Fibroblast of skin of left quadriceps (primary cell): ENCODE results near the gene ARID5B.
A peak's percentile ranks its signal among the peaks of the same experiment; 100 is the strongest.

Experiments
- DNase-seq, 2 experiments: peaks; one replicate each; pipeline ENCODE4 v3.0.0-alpha.2; 2013; ENCODE audit warnings: low read depth in 2 of 2

The ARID5B gene

DNA sequence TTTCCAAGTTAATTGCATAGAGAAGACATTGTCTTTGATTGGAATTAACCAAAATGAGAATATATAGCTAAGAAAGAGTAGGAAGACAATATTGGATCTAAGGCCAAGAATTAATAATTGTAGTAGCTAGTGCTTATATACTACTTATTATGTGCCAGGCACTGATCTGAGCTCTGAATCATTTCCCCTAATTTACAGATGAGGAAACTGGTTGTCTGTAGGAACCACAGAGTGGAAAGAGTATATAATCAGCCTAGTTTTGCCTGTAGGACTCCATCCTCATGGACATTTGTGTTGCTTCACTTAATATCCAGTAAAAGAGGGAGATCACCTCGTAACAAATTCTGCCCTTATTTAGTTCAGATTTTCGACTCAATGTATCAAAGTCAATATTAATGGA is 127.9 kb downstream of the ARID5B start:
- DNase-seq: no peak

DNA sequence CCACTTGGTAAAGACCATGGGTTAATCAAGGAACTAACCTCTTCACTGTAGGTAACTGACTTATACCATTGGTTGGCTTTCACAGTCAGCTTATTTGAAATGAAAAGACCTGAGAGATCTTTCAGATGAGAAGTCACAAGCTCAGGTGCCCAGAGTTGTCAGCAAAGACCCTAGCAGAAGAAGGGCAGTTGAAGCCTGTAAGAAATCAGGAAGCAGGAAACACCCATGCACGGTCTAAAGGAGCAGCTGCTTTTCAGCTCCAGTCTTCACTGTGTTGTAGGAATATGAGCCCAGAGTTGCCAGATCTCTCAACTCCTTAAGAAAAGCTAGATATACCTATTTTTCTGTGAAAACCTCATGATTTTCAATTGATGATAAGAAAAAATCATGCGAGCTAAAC is 130.0 kb downstream of the ARID5B start:
- no peak for DNase-seq

DNA sequence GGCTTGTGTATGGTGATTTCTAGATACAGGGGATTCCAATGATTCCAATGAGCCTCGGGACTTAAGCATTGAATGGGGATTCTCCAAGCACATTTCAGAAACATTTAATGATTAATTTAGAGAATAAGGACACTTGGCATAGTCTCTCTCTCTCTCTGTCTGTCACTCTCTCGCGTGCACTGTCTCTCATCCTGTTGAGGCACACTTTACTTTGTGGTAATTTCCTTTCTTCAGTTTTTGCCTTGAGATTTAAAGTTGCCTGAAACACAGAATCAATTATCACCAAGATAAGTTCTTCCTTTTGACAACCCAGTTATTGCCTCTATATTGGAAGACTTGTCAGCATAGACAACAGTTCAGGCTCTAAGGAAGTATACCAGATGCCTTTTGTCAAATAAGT is 131.6 kb downstream of the ARID5B start:
- DNase-seq: no peak

DNA sequence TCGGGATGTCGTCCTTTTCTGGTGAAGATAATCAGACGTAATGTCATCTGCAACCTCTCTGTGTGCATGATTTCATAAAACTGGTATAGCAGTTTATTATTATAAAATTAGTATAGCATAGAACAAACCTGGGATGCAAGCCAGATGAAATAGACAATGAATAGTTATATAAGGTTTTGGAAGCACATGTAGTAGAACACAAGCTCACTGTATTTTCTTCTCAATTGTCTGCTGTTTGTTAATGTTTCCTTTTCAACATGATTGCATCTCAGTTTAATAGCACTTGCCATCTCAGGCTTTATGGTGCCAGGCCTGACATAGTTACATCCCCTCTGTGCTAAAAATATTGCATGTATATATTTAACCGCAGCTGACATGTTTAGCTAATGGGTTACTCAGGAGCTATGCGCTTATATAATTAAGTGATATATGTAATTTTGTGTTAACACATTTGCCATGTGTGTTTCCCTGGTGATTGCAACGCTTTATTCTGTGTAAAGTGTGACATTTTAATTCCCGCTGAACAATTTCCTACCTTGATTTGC is 132.7 kb downstream of the ARID5B start:
- no peak for DNase-seq

DNA sequence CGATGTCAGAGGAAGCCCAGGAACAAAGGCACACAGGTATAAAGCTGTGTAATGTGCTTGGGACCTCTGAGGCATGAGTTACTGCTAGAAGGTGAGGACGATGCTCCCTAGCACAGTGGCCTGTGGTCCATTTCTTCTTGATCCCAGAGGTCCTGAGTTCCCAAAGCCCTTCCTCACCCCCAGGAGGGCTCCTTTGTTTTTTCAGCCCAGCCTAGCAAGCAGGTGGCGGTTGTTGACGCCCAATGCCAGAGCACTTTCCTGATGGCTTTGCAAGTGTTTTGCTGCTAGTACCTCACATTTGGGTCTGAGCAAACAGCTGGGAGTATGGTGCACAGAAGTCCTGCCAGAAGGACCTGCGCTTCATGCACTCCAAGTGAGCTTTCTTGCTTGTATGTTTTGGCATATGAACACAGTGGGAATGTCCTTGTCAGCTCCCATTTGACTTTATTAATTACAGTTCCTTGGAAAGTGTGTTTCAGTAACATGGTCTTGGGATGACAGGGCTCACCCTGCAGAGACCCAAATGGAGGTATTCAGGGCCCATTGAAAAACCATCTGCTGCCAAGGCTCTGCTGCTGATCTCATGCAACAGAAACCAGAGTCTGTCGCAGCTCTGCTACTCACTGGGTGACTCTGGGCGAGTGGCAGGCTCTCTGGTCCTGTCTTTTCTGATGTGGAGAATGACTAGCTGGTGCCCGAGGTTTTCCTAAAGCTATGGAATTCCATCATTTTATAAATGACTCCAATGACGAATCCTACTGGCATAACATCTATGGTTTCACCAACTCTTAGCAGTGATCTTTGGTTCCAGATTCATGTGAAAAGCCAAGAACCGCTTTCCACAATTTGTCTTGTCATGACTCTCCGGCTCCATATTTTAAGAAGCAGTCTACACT is 134.9 kb downstream of the ARID5B start:
- no peak for DNase-seq

DNA sequence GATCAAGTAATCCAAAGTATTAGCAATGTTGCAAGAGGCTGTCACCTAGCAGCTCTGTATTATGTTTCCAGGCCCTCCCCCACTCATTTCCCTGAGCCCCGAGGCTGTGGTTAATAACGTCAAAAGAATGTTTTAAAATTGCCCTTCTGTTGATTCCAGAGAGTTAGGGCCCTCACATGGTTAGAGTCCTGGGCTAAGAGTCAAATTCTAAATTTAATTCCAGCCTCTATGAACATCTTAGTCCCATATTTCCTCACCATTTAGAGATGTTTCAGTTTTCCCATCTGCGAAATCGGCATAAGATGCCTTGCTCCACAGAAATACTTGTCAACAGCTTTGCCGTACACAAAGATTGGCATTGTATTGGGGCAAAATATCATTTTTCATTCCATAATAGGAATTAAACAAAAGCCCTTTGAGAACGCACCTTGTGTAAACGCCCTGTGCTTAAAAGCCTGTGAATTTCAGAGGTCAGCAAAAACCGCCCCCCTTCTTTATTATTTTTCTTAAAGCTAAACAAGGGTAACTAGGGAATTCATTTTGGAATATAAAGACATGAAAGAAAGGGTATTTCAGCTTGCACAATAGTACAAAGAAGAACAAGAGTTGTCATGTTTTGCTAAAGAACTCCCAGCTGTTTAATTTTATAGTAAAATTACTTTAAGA is 135.8 kb downstream of the ARID5B start:
- DNase-seq: peak; percentile 78 to 79

DNA sequence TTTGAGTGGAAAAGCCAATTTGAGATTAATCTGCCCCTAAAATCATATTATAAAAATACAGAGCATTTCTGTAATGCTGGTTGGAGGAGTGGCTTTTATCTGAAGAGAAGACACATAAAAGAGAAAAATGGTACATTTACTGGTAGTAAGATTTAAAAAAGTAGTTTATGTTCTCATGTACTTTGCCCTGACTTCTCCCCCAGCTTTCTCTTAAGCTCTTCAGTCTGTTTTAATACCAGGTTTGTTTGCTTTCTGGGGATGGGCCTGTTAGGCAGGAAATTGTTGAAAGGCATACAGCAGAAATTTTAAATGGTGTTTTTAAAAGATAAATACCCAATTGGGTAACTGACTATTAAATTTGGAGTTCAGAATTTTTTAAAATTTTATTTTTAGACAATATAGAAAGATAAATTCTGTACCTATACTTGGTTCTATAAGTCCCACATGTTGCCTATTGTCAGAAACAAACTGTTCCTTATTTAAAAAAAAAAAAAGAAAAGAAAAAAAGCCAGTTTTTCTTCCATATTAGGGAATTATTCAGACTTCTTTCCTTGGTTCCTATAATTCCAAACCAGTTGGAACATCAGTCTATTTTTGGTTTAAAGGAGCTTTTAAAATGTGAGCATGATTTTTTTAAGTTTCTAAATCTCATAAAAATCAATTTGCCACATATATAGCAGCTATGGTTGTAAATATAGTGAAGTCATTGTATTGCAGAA is 136.6 kb downstream of the ARID5B start:
- no peak for DNase-seq

DNA sequence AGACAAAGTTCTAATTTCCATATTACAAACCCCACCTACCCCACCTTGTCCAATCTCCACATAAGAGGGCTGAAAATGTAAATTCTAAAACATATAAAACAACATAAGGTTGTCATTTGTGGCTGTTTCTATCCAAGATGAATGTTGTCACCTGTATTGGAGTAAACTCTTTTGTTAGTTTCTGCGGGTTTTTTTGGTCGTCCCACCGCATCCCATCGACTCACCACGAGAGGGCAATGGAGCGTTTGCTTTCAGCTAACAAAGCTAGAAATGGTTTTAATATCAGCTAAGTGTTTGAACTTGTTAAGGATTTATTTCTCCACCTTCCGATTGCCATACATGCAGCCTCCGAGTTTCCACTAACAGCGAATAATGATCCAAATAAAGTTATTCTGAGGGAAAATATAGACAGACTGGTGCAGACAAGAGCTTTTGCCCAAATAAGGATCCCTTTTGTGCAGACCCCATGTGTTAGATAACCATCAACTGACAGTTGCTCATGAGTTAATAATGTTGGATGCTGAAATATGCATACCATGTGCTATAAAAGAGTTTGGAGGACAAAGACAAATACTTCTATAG is 137.2 kb downstream of the ARID5B start:
- DNase-seq: peak; percentile 84 to 86

DNA sequence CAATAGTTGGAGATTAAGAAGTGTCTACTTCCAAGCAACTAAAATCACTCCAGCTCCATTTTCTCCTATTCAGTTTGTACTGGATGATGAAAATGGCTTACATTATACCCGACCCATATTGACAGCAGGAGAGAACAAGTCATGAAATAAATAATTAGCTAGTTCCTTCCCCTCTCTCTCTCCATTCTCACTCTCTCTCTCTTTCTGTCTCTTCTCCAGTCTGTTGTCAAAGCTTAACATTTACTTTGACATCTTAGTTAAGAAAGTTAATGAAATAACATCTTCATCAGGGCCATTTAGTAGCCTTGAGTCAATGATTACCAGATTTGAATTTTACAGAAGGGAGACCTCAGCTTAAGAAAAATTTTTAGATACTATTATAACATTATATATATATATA is 138.5 kb downstream of the ARID5B start:
- no peak for DNase-seq

DNA sequence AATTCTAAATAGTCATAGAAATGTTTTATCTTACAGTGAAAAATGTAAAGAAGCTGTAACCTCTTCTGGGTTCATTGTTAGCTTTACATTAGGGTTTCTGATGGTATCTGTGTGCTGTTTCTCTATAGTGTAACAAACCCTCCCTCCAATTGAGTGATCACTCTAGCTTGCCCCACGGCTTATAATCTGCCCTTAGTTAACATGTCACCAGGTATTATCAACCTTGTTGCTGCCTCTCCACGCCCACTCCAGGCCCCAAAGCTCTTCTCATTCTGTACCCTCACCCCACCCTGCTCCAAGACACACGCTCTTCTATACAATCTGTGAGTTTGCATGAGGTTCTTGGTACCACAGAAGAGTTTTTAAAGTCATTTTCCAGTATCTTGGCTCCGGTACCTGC is 139.4 kb downstream of the ARID5B start:
- no peak for DNase-seq

DNA sequence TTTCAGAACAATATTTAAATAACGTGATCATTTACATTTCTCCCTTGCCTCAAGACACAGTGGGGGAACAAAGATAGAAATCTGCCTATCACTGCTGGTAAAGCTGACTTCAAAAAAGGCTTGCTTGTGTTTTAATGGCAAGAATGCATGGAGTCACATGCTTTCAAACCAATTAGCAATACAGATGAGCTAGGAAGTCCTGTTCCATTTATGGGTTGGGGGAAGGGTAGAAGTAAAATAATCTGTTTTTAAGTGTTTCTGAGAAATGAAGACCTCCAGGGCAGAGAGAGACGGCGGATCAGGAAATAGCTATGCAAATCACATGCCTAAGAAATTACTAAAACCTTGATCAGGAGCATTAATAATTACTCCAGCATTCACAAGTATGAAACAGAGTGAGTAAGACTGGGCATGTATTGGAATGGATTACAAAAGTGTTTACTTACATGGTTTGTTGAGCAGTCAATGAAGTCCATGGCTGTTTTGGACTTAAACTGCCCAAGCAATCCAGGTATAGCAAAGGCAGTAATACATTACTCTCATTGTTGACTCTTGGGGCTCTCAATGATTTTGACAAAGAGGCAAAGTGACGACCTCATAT is 142.0 kb downstream of the ARID5B start:
- peak; percentile 93 for DNase-seq

DNA sequence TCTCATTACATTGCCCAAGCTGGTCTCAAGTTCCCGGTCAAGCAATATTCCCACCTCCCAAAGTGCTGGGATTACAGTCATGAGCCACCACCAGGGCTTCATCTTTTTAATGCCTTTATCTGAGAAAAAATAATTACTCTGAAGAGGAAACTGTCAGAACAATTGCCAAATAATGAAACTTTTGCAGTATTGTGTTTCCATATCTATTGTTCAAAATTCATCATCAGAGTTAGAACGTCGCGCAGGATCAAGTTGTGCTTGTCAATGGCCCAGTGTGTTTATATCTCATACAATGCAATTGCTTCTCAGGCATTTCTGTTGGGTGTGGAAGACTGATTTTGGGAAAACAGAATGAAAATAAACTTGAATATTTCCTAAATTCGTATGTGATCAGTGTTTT is 143.1 kb downstream of the ARID5B start:
- DNase-seq: no peak

DNA sequence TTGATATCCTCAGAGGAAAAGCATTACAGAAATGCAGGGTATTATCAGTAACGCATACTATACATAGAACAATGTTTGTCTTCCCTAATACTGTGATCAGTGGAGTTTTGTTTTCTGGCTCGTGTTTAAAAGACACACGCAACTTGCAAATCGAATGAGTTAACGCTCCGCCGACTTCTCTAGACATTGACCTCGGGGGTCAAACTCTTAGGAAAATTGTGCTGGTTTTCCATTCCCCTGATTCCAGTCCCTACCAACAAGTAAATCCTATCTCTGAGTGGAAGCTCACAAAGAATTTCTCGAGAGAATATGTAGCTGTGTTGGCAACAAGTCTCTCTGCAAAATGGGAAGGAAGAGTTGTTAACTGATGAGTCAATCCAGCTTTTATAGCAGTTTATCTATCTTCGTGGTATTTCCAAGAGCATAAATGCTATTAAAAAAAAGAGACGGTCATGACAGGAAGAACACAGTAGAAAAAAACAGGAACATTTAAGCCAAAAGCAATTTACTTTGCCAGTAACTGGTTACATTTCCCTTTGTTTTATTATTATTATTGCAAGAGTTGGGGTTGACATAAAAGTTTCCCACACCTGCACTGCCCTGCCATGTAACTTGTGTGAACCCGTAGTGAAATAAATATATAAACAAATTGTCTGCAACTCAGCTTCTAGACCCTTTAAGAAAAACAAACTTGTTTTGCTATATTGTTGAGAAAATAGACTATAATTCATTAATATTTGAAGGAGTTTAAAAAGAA is 144.4 kb downstream of the ARID5B start:
- peak; percentile 90 for DNase-seq

DNA sequence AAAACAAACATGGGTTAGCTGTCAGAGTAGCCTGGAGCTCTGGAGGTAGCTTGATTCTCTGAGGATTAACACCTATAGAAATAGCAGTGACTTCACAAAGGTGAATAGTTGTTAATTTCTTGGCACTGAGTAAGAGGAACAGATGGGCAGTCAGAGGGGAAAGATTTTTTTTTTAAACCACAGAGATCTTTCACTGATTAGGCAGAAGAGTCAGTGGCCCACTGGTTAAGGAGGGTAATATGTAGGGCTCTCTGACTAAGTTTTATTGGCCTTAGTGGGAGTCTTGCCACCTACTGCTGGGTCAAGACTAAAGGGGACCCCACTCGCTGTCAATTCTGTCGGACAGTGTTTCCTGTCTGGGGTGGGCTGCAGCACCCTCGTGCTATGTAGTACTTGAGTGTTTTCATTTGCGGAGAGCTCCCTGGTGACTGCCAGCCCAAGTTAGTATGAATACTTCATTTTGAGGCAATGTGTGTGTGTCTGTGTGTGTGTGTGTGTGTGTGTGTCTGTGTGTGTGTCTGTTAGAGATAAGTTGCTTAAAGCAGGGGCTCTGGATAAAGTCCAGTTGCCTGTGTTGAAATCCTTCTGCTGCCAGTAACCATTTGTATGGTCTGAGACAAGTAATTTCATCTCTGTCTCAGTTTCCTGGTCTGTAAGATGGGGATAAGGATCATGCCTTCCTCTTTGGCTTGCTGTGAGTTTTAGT is 145.2 kb downstream of the ARID5B start:
- DNase-seq: no peak

DNA sequence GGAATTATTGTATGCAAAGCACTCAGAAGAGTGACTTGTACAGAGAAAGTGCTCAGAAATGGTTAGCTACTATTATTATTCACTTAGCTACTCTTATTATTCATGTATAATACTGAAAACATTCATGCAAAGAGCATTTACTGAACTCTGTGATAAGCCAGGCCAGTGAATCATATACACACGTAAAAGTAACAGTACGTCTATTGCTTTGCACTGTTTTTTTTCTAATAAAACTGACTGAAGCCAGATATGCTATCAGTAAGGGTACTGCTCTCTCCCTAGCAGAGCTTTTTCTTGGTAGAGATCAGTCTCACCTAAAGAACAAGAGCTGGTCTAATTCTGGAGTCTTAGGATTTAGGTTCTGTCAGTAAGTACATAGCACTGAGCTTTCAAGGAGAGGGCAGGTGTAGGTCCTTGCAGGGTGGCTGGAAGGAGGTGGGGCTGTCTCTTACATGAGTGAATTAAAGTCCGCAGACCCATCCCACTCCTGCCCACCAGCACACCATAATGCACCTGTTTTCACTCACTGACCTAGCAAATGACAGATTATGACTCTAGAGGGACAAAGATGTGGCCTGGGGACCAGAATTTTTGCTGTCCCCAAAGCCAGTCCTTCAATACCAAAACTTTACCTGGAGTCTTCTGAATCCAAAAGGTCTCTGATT is 145.9 kb downstream of the ARID5B start:
- DNase-seq: no peak

DNA sequence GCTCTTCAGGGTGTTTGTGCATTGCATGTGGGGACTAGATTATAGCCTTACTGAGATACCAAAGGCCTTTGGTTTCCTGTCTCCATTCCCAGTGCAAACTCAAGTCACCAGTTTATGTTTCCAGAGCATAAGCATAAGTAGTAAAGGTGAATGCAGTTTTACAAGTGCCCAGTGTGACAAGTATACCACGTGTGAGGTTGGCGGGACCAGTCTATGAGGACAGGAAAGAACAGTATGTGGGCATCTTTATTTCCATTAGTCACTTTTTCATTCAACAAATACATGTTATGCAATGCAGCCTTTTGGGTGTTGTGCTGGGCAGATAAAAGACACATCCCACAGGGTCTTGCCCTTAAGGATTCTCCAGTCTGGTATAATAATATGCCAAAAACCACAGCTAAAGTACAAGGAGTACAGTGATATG is 146.5 kb downstream of the ARID5B start:
- DNase-seq: no peak

DNA sequence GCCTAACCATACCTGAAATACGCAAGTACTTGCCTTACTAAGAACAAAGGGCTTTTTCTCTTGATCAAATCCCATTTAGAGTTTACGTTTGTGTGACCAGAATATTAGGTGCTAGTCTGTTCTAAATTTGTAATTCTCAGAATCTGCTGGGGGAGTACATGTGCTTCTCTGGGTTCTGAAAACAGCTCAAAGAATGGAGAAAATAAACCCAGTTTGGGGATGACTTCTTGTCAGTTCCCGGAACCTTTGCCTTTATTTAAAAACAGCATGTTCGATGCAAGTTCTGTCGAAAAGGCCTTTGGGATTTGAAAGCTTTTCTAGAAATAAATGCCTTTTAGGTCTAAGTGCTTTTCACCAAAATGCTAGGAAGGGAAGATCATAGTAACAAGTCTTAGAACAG is 147.0 kb downstream of the ARID5B start:
- no peak for DNase-seq

DNA sequence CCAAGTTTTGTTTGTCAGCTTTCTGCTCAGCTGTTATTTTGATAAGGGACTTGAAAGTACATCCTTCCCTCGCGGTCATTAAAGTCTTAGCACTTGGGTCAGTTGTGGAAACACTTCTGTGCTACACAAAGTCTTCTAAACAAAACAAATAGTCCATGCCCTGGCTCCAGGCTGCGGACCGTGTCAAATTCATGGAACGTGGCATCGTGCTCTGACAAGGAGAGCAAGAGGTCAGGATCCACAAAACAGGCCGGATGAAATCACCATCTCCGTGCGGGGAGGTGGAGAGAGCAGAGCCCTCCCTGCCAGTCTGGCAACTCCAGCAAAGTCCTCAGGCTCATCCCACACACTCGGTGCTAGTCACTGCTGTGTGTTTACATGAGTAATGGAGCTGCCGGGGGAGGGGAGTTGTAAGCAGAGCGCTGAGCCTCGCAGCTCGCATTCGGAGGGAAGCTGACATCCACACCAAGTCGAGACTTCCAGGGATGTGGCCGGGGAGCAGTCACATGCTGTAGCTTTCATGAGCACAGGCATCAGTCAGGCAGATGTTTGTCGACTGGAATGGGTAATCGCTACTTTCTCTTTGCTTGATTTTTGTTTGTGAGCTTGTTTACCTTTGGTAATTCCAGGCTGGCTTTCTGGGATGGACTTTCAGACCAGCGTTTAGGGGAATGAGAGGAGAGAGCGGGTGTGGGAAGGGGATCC is 147.6 kb downstream of the ARID5B start:
- peak; percentile 86 to 87 for DNase-seq
